ENCODE measurements around the gene FKBP14. TPM values are rescaled to one million over a fixed set of nuclear protein-coding genes. Genes with fewer than 3 reads are reported as not detected.

Gene FKBP14
- total and polyA plus RNA-seq, 2 of the 8 experiments (the other 6 are each of a cell fraction or from before 2014, with no cell fraction given), result 3.2 to 20.7 TPM

DNA sequence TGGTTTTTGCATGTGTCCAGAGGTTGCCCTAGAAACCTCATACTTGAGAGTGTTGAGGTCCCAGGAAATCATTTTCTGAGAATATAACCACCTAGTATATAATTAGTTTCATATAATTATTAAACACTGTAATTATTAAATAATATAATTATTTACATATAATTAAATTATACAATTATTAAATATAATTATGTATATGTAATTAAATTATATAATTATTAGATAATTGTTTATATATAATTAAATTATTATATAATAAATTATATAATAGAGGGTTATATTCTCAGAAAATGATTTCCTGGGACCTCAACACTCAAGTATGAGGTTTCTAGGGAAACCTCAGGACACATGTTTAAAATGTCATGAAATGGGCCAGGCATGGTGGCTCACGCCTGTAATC is 64.5 kb downstream of the FKBP14 start:
- Histone ChIP-seq H2BK120ac (replicated peaks; ENCODE audit: low read depth, low read length) (no peak overlapping the region), H4K91ac (replicated peaks; ENCODE audit: insufficient read length, low read length) (no peak overlapping the region), H2BK15ac (ENCODE audit: low read length) (no peak overlapping the region), H4K8ac (ENCODE audit: extremely low read depth, insufficient read depth, low read length) (no peak overlapping the region), H2BK20ac (ENCODE audit: low read length) (no peak overlapping the region), H4K5ac (ENCODE audit: insufficient read length, low read depth, low read length) (no peak overlapping the region), H3K23me2 (ENCODE audit: low read depth, low read length) (no peaks in the 10 kb centered on the region), H3K56ac (replicated peaks; ENCODE audit: insufficient read length, low read depth, low read length) (no peak overlapping the region), H3K18ac (ENCODE audit: extremely low read depth, low read length) (no peak overlapping the region), H3K4me3 (ENCODE audit: extremely low read depth in 1 of 4, insufficient read depth in 2 of 4, low read depth in 3 of 4, low read length in 4 of 4) (no peak overlapping the region), H2AFZ (ENCODE audit: low read length) (no peak overlapping the region), H3K36me3 (ENCODE audit: control insufficient read depth in 2 of 4, insufficient read depth in 4 of 4, low read length in 3 of 4) (peaks cover 0 to 14% (median 6%) of the 10 kb centered on the region in 4 experiments; a peak in 4 of 8 replicates), H2BK12ac (ENCODE audit: low read depth, low read length) (no peak overlapping the region), H3K79me1 (ENCODE audit: low read depth, low read length) (peaks cover 6% of the 10 kb centered on the region; the same call in 1 of the 2 replicates), H2BK5ac (ENCODE audit: low read depth, low read length) (no peak overlapping the region), H4K20me1 (replicated peaks in 1 of 2; ENCODE audit: control insufficient read depth in 1 of 2, insufficient read depth in 2 of 2, low read length in 2 of 2) (peaks cover 2 to 8% of the 10 kb centered on the region in 2 experiments), H3K9me3 (ENCODE audit: insufficient read depth in 2 of 2, low read depth in 1 of 2, low read length in 1 of 2) (peaks cover 0 to 4% of the 10 kb centered on the region in 2 experiments; a peak in 1 of 4 replicates), H3K27me3 (replicated peaks in 1 of 4; ENCODE audit: control insufficient read depth in 3 of 4, extremely low read depth in 1 of 4, insufficient read depth in 3 of 4, low read length in 3 of 4) (no peaks in the 10 kb centered on the region), H3K27ac (ENCODE audit: low read depth, low read length) (no peak overlapping the region), H3K9ac (replicated peaks in 1 of 4; ENCODE audit: extremely low read depth in 1 of 4, low read depth in 3 of 4, low read length in 3 of 4) (no peak overlapping the region), H3K4me2 (ENCODE audit: insufficient read depth in 1 of 2, low read depth in 2 of 2, low read length in 2 of 2) (no peak overlapping the region), H2AK5ac (ENCODE audit: low read depth, low read length) (no peak overlapping the region), H3K79me2 (ENCODE audit: control insufficient read depth in 1 of 2, insufficient read depth in 2 of 2, low read length in 2 of 2) (peaks cover 0 to 5% of the 10 kb centered on the region in 2 experiments; a peak in 1 of 4 replicates), H3K14ac (ENCODE audit: insufficient read length) (no peak overlapping the region), H3K23ac (ENCODE audit: insufficient read length) (no peak overlapping the region), H3K4ac (replicated peaks; ENCODE audit: insufficient read length, low read depth, low read length) (no peak overlapping the region), H3K4me1 (replicated peaks in 1 of 4; ENCODE audit: control insufficient read depth in 3 of 4, insufficient read depth in 4 of 4, low read length in 3 of 4) (peaks cover 0 to 7% (median 3%) of the 10 kb centered on the region in 4 experiments; a peak in 4 of 7 replicates)
- DNase-seq (ENCODE audit: low read depth in 1 of 2, low spot score in 2 of 2), result no peak
- WGBS, 2 experiments (ENCODE audit: extremely low coverage in 1 of 2, insufficient coverage in 1 of 2, insufficient read length in 1 of 2, insufficient replicate concordance in 2 of 2, low coverage in 1 of 2, low lambda C conversion rate in 2 of 2, missing lambda C conversion rate in 1 of 2), result 88% methylated on average over 1 of the region's 1 CpG; no CpG with 5 or more reads in 1 of the 2 experiments
- CTCF ChIA-PET (ENCODE audit: partially characterized antibody), result interaction anchor here (5.5 kb wide), 1 partner anchor 16 kb away, joined by 29 read pairs; no protein-coding TSS in a partner anchor
- POLR2A ChIA-PET (ENCODE audit: partially characterized antibody), result interaction anchor here (1.2 kb wide), 1 partner anchor 28 kb away, joined by 3 read pairs; the partner anchor contains the start of gene SCRN1
- FAIRE-seq, result no peak
- TF ChIP-seq JUN (IDR thresholded peaks at IDR 0.05; ENCODE audit: low read depth, low read length), result no peak
- no peak for TF ChIP-seq NRF1 (IDR thresholded peaks at IDR 0.05; ENCODE audit: low read depth, low read length)
- TF ChIP-seq, protein P1, sequence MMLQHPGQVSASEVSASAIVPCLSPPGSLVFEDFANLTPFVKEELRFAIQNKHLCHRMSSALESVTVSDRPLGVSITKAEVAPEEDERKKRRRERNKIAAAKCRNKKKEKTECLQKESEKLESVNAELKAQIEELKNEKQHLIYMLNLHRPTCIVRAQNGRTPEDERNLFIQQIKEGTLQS (IDR thresholded peaks at IDR 0.05; ENCODE audit: insufficient read depth, low read depth, low read length), result no peak
- TF ChIP-seq CEBPB (IDR thresholded peaks at IDR 0.05; ENCODE audit: low read depth, low read length), result no peak
- no peak for TF ChIP-seq BCL11A (IDR thresholded peaks at IDR 0.05; ENCODE audit: low read depth in 2 of 2, low read length in 2 of 2)
- no peak for TF ChIP-seq CHD2 (IDR thresholded peaks at IDR 0.05; ENCODE audit: low read length)
- TF ChIP-seq CBX5 (IDR thresholded peaks at IDR 0.05; ENCODE audit: low read depth, low read length), result no peak
- TF ChIP-seq ASH2L (IDR thresholded peaks at IDR 0.05; ENCODE audit: low read length), result no peak
- TF ChIP-seq, protein P2, sequence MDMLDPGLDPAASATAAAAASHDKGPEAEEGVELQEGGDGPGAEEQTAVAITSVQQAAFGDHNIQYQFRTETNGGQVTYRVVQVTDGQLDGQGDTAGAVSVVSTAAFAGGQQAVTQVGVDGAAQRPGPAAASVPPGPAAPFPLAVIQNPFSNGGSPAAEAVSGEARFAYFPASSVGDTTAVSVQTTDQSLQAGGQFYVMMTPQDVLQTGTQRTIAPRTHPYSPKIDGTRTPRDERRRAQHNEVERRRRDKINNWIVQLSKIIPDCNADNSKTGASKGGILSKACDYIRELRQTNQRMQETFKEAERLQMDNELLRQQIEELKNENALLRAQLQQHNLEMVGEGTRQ (IDR thresholded peaks at IDR 0.05; ENCODE audit: low read length), result no peak
- TF ChIP-seq BRCA1 (IDR thresholded peaks at IDR 0.05; ENCODE audit: low read depth, low read length), result no peak
- no peak for TF ChIP-seq SAP30 (IDR thresholded peaks at IDR 0.05; ENCODE audit: insufficient read depth, insufficient replicate concordance, low read length)
- no peak for TF ChIP-seq TEAD4 (IDR thresholded peaks at IDR 0.05; ENCODE audit: low read depth, low read length)

Data from H1 (cell line).